Frontal cortex (tissue), 4 donors: ENCODE data around the gene PDE11A. TPM values are rescaled to one million over a fixed set of nuclear protein-coding genes. Genes with fewer than 3 reads are reported as not detected.

Experiments
- DNase-seq, 2 donors: peaks; one replicate each; pipeline ENCODE4 v3.0.0; 2012; ENCODE audit warnings: low spot score in 2 of 2
- FAIRE-seq: peaks from 2 replicates; lab custom pipeline; 2012; peaks lifted over from hg19 to GRCh38; lab: Jason Lieb, UNC
- total RNA-seq: library from RNA; depleted of rRNA; stranded (reverse); fragments of >200 nt; gene quantifications from one replicate; pipeline ENCODE4 v1.2.3, GENCODE V29; 2014
- donor health status: control.
- donor health status: control.
- donor health status: control.

Gene PDE11A
- total RNA-seq, 1 donor from 2014 or later: 1.2 TPM

GRCh38 chr2:177717831-177718618, 354.6 kb downstream of the PDE11A start:
- FAIRE-seq (no peak), DNase-seq (no peak)

DNA sequence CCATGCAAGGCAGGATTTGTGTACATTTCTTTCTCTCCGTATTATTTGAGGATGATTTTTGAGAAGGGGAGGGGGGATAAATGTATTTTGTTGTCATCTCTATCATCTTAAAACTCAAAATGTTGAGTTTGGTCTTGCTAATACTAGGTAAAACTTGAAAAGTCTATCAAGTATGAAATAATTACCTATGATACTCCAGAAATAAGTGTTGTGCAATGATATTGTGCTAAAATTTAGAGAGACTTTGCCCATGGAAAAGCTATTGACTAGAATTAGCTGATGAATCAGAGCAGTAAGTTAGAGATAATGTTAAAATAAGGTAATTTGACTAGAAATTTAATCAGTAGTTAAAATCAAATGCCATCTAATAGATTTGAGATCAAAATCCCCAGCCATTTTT, 356.1 kb downstream of the PDE11A start:
- DNase-seq: no peak
- FAIRE-seq: no peak

- no peak for FAIRE-seq
- DNase-seq: no peak
These were observed 356.8 kb downstream of the PDE11A start for GRCh38 chr2:177715771-177716170.

- DNase-seq: no peak
- no peak for FAIRE-seq
These were observed 357.9 kb downstream of the PDE11A start for GRCh38 chr2:177714704-177715103.

DNA sequence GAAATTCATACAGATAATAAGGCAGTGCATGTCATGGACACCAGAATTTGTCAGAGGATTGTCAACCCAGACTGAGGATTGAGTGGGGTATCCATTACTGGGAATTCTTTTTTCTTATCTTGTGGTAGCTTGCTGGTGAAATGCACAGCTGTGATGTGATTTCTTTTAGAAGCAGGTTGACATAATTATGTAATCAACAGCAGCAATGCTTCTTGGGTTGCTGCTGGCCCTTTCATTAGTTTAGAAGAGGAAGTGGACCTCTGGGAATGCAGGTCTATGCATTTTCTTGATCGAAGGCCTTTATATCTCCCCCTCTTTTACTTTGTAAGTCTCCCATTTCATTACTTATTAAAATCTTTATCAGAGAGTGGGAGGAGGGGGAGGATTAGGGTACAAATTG, 360.1 kb downstream of the PDE11A start:
- no peak for DNase-seq
- FAIRE-seq: no peak

DNA sequence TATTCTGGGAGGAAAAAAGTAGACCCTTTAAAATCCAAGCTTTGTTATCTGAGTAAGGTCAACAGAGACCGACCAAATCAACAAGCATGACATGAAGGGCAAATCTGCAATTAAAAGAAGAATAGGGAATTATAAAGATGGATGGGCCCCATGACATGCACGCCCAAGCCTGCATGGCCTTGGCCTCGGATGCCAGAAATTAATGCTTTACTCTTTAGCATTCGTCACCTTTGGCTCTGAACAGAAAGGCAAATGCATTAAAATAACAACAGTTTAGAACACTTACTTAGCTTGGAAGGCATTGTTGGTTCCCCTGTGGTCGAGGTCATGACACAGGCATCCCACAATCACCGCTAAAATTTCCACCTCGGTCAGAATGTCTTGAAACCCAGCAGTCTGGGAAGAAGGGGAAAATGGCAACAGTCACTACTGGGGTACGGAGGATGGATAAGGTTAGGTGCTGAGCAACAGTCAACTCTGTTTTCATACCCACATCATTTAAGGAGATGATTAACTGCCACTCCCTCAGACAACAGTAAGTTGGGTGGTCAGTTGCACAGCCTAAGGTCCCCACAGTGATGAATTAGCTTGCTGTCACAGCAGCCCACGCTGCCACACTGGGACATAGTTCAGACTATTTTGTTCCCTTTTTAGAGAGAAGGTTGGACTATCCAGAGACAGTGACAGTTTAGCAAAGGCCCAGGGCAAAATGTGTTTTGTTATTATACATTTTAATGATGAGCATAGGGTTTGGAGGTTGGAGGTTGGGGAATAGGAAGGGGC, 360.9 kb downstream of the PDE11A start:
- FAIRE-seq (no peak), DNase-seq (no peak)

DNA sequence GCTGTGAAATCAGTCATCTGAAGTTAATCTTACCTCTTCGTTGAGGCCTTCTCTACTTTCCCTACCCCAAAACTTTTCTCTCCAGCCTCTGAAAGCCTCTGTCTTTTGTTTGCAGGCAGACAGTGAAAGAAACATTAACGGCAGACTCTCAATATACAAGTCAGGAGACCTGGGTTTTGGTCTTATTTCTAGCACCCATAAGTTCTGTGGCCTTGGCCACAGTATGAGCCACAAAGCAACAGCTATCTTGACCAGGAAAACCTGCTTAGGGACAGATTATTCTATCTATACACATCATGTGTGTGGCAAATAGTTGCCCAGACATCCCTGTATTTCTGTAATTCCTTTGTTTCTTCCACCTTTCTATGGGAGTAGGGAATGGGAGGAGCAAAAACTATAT, 361.7 kb downstream of the PDE11A start:
- FAIRE-seq (no peak), DNase-seq (no peak)

GRCh38 chr2:177709986-177710401, 362.6 kb downstream of the PDE11A start:
- FAIRE-seq (no peak), DNase-seq (no peak)

DNA sequence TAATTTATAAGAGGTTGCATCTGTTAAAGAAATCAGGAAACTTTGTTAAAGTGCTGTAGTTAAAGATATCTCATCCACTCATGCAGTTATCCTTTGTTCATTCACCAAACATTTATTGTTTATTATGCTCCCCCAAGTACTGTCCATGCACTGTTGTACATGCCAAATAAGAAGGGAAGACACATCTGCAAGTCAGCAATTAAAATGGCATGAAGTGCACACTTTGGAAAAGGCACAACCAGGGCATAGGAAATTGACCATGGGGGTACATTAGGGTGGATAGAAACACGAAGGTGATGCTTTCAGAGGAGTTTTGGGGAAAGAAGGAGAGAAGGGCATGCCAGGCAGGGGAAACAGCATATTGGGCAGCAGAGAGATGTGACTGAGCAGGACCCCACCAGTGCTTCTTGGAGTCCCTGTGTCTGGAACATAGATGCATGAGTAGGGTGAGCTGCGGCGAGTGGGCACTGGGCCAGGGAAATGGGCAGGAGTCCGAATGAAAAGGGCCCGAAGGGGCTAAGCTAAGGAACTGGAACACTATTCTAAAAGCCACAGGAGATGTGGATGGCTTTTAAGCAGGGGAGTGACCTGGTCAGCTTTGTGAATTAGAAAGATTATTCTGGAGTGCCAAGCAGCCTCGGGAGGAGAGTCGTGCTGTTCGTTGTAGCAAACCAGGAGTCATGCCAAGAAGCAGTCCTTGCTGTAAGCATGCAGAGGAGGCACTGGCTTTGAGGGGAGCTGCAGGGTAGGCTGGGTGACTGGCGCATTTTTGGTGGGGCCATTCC, 363.7 kb downstream of the PDE11A start:
- DNase-seq: no peak
- FAIRE-seq: no peak

- no peak for FAIRE-seq
- no peak for DNase-seq
These were observed 364.5 kb downstream of the PDE11A start for GRCh38 chr2:177708106-177708505.

GRCh38 chr2:177705511-177706173, 366.9 kb downstream of the PDE11A start:
- no peak for DNase-seq
- no peak for FAIRE-seq

DNA sequence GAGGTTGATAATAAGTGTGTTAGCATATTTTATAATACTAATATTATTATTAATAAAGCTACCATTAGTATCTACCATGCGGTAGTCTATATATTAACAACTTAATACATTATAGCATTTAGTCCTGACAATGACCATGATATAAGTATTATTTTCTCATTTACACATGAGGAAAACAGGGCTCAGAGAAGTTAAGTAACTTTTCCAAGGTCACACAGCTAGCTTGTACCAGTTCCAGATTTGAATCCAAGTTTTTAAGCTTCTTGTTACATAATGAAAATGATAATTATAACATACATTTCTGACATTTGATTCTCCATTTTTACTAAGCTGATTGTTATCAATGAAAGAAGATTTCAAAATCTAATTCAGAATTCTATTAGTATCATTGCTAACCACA, 369.4 kb downstream of the PDE11A start:
- no peak for DNase-seq
- no peak for FAIRE-seq

DNA sequence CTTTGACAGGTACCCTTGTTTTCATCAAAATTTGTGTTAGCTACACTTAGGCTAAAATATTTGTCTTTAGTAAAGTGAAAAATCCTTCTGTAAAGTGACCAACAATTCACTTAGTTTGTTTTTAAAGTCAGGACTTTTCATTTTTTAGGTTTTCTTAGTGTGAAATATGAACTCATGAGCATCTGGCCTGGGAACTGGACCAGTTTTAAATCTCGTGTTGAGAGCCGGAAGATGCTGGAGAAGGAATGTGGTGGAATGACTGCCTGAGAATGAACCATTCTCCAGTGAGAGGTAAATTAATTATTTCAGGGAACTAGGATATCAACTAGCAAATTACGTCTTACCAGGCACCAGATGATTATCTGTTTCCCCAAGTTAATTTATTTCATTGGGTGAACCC, 374.3 kb downstream of the PDE11A start:
- no peak for FAIRE-seq
- DNase-seq: no peak

DNA sequence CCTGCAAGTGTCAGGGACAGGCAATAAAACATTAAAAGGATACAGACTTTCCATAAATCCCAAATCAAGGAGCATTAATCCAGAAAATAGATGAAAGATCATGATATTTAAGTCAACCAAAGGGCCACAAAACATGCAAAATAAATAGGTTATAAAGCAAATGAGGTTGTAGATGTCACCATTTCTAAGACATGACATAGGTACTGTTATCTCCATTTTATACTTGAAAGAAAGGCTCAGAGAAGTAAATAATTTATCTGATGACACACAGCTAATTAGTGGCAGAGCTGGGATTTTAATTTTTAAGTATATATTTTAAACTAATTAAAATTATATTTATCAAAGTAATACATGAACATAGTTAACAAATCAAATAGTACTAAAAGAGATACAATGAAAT, 378.2 kb downstream of the PDE11A start:
- DNase-seq: no peak
- FAIRE-seq: peak; percentile 34

DNA sequence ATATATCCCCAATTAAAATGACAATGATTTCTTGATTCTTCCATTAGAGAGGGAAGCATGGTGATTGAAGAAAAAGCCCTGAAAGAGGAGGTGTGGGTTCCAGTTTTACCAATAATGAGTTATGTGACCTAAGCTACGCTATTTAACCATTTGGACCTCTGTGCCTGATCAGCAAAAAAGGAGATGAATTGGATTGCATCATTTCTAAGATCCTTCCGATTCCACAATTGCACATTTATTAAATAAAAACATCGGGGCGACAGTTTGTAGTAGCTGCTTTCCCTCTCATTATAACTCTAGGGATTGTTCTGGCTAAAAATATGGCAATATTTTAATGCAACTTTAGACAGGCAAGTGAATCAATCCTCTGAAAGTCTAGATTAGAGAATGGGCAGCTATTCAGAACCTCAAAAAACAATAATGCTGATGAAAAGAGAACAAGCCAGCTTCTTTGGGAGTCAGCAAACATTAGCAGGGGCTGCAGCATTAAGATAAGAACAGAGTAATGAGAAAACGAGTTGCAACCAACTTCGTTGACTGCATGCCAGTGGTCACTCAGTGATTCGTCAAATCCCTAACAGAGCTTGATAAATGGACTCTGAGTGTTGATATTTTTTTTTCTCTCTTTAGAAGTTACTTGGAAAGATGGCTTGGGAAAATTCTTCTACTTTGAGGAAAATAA, 378.8 kb downstream of the PDE11A start:
- DNase-seq (no peak), FAIRE-seq (no peak)

DNA sequence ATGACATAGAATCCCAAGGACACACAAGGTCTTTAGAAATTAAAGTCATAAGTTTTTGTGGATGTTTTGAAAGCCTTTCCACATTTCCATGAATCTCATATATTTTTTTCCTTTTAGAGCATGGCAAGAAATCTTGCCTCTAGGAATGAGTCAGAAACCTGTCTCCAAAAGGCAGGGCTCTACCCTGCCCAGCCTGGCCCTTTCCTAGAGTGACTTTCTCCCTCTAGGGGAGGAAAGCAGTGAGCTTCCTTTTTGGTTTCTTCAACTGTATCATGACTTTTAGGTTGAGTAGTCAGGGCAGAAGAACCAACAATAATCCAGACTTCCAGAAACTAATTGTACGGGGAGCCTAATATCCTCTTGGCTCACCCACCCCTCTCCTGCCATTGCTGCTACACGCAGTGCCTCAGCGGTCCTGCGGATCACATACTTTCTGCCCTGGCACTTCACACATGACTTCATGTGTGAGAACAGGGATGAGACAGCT, 379.8 kb downstream of the PDE11A start:
- FAIRE-seq (no peak), DNase-seq (no peak)

GRCh38 chr2:177692042-177692782, 380.4 kb downstream of the PDE11A start:
- DNase-seq (no peak), FAIRE-seq (no peak)

DNA sequence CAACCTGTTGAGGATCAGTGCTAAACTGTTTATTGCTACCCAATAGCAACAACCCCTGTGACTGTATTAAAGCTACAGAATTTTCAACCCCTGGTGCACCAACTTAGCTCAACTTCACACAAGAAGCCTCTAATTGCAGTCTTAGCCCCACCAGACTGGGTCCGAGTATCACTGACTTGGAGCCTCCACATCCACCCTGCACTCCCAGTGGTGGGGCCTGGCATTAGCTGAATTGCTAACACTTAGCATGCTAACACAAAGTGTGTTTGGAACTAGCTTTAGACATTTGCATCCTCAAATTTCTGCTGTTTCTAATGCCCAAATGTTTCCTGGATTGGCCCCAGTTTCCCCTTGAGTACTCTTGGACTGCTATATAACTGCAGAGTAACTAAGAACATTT, 381.4 kb downstream of the PDE11A start:
- FAIRE-seq (no peak), DNase-seq (no peak)

GRCh38 chr2:177689623-177690022, 383.0 kb downstream of the PDE11A start:
- no peak for FAIRE-seq
- no peak for DNase-seq
